Measurements from ENCODE around the gene BCAS3.
"Not testable (repeated sequence)": the region's sequence is repeated elsewhere in the genome, so short reads cannot be mapped to it uniquely, and the experiment has no call there.

The BCAS3 gene

GRCh38 chr17:60968266-60968665, 290.6 kb downstream of the BCAS3 start:
- no peak overlapping the region for H3K9ac ChIP-seq
- no peak for TF ChIP-seq Cebpa-rat (IDR thresholded peaks at IDR 0.05)

GRCh38 chr17:60969500-60970037, 291.9 kb downstream of the BCAS3 start:
- TF ChIP-seq Cebpa-rat (IDR thresholded peaks at IDR 0.05): no peak
- H4K20me1 ChIP-seq: no peaks in the 10 kb centered on the region
- no peak overlapping the region for H3K27ac ChIP-seq
- no peak overlapping the region for H3K4me3 ChIP-seq
- H3K27me3 ChIP-seq: no peaks in the 10 kb centered on the region
- no peak overlapping the region for H3K9ac ChIP-seq
- no peaks in the 10 kb centered on the region for H3K9me3 ChIP-seq
- H3K36me3 ChIP-seq: no peaks in the 10 kb centered on the region
- H3K4me1 ChIP-seq: no peaks in the 10 kb centered on the region
- no peak overlapping the region for H3K4me2 ChIP-seq

More at GRCh38 chr17:60968266-60968665, 290.6 kb downstream of the BCAS3 start:
- no peak overlapping the region for H3K27ac ChIP-seq
- no peaks in the 10 kb centered on the region for H3K36me3 ChIP-seq
- H3K4me3 ChIP-seq: no peak overlapping the region
- H3K4me2 ChIP-seq: no peak overlapping the region
- H3K9me3 ChIP-seq: no peaks in the 10 kb centered on the region
- no peaks in the 10 kb centered on the region for H3K27me3 ChIP-seq
- H4K20me1 ChIP-seq: no peaks in the 10 kb centered on the region
- H3K4me1 ChIP-seq: no peaks in the 10 kb centered on the region

GRCh38 chr17:60970741-60971140, 293.1 kb downstream of the BCAS3 start:
- H3K4me1 ChIP-seq: peaks cover 8% of the 10 kb centered on the region
- no peak overlapping the region for H3K27ac ChIP-seq
- H3K27me3 ChIP-seq: no peaks in the 10 kb centered on the region
- H3K4me2 ChIP-seq: no peak overlapping the region
- H3K9me3 ChIP-seq: no peaks in the 10 kb centered on the region
- no peak for TF ChIP-seq Cebpa-rat (IDR thresholded peaks at IDR 0.05)
- no peak overlapping the region for H3K9ac ChIP-seq
- H3K36me3 ChIP-seq: no peaks in the 10 kb centered on the region
- H4K20me1 ChIP-seq: no peaks in the 10 kb centered on the region
- no peak overlapping the region for H3K4me3 ChIP-seq

- Histone ChIP-seq H3K27me3 (no peaks in the 10 kb centered on the region), H3K9ac (no peak overlapping the region), H3K4me2 (no peak overlapping the region), H3K9me3 (peaks cover 4% of the 10 kb centered on the region; the same call in 1 of the 2 replicates), H3K36me3 (no peaks in the 10 kb centered on the region), H4K20me1 (no peaks in the 10 kb centered on the region), H3K4me1 (peaks cover 11% of the 10 kb centered on the region), H3K27ac (no peak overlapping the region), H3K4me3 (no peak overlapping the region)
- TF ChIP-seq Cebpa-rat (IDR thresholded peaks at IDR 0.05): no peak
Measured at GRCh38 chr17:60971515-60972369, 294.1 kb downstream of the BCAS3 start.

- H3K4me2 ChIP-seq, H3K27me3 ChIP-seq, H3K36me3 ChIP-seq, H3K4me3 ChIP-seq, H3K27ac ChIP-seq, H4K20me1 ChIP-seq, H3K9ac ChIP-seq: not testable (repeated sequence)
- Histone ChIP-seq H3K9me3 (peaks cover 11% of the 10 kb centered on the region), H3K4me1 (peaks cover 11% of the 10 kb centered on the region)
Measured at GRCh38 chr17:60976861-60977260, 299.2 kb downstream of the BCAS3 start.

GRCh38 chr17:60989379-60989778, 311.7 kb downstream of the BCAS3 start:
- H3K27ac ChIP-seq: no peak overlapping the region
- H3K9me3 ChIP-seq: no peaks in the 10 kb centered on the region
- no peaks in the 10 kb centered on the region for H4K20me1 ChIP-seq
- H3K9ac ChIP-seq: no peak overlapping the region
- TF ChIP-seq Cebpa-rat (IDR thresholded peaks at IDR 0.05): no peak
- no peak overlapping the region for H3K4me2 ChIP-seq
- H3K4me1 ChIP-seq: 0 out of 2 replicates have a peak, but pooled peaks cover 6% of the 10 kb centered on the region
- H3K4me3 ChIP-seq: no peak overlapping the region
- H3K36me3 ChIP-seq: no peaks in the 10 kb centered on the region
- no peaks in the 10 kb centered on the region for H3K27me3 ChIP-seq

- no peak for TF ChIP-seq Cebpa-rat (IDR thresholded peaks at IDR 0.05)
- no peaks in the 10 kb centered on the region for H3K27me3 ChIP-seq
- H3K27ac ChIP-seq: no peak overlapping the region
- H4K20me1 ChIP-seq: no peaks in the 10 kb centered on the region
- no peak overlapping the region for H3K4me3 ChIP-seq
- H3K9me3 ChIP-seq: no peaks in the 10 kb centered on the region
- H3K4me1 ChIP-seq: 0 out of 2 replicates have a peak, but pooled peaks cover 6% of the 10 kb centered on the region
- H3K9ac ChIP-seq: no peak overlapping the region
- H3K4me2 ChIP-seq: no peak overlapping the region
- H3K36me3 ChIP-seq: no peaks in the 10 kb centered on the region
Measured at GRCh38 chr17:60989846-60990245, 312.2 kb downstream of the BCAS3 start.

GRCh38 chr17:60993497-60993896, 315.8 kb downstream of the BCAS3 start:
- Histone ChIP-seq H3K27ac (no peak overlapping the region), H3K9ac (no peak overlapping the region), H3K4me1 (0 out of 2 replicates have a peak, but pooled peaks cover 6% of the 10 kb centered on the region), H4K20me1 (no peaks in the 10 kb centered on the region), H3K36me3 (no peaks in the 10 kb centered on the region), H3K9me3 (no peaks in the 10 kb centered on the region), H3K4me3 (no peak overlapping the region), H3K4me2 (no peak overlapping the region), H3K27me3 (no peaks in the 10 kb centered on the region)
- no peak for TF ChIP-seq Cebpa-rat (IDR thresholded peaks at IDR 0.05)

- H3K9me3 ChIP-seq: no peaks in the 10 kb centered on the region
- H3K4me2 ChIP-seq: no peak overlapping the region
- no peak overlapping the region for H3K4me3 ChIP-seq
- no peak overlapping the region for H3K9ac ChIP-seq
- 0 out of 2 replicates have a peak, but pooled peaks cover 6% of the 10 kb centered on the region for H3K4me1 ChIP-seq
- no peaks in the 10 kb centered on the region for H3K27me3 ChIP-seq
- no peaks in the 10 kb centered on the region for H4K20me1 ChIP-seq
- no peak for TF ChIP-seq Cebpa-rat (IDR thresholded peaks at IDR 0.05)
- H3K36me3 ChIP-seq: no peaks in the 10 kb centered on the region
- H3K27ac ChIP-seq: no peak overlapping the region
Measured at GRCh38 chr17:60995680-60996079, 318.0 kb downstream of the BCAS3 start.

- Histone ChIP-seq H3K27me3 (no peaks in the 10 kb centered on the region), H3K9ac (no peak overlapping the region), H3K9me3 (no peaks in the 10 kb centered on the region), H3K4me2 (no peak overlapping the region), H3K4me1 (no peaks in the 10 kb centered on the region), H3K27ac (no peak overlapping the region), H3K36me3 (no peaks in the 10 kb centered on the region), H4K20me1 (no peaks in the 10 kb centered on the region), H3K4me3 (no peak overlapping the region)
- no peak for TF ChIP-seq Cebpa-rat (IDR thresholded peaks at IDR 0.05)
Measured at GRCh38 chr17:61000911-61001310, 323.3 kb downstream of the BCAS3 start.

All from BLaER1 (cell line).